ENCODE results near the gene LBP.
"Not testable (repeated sequence)": the region's sequence is repeated elsewhere in the genome, so short reads cannot be mapped to it uniquely, and the experiment has no call there.

LBP gene, protein sequence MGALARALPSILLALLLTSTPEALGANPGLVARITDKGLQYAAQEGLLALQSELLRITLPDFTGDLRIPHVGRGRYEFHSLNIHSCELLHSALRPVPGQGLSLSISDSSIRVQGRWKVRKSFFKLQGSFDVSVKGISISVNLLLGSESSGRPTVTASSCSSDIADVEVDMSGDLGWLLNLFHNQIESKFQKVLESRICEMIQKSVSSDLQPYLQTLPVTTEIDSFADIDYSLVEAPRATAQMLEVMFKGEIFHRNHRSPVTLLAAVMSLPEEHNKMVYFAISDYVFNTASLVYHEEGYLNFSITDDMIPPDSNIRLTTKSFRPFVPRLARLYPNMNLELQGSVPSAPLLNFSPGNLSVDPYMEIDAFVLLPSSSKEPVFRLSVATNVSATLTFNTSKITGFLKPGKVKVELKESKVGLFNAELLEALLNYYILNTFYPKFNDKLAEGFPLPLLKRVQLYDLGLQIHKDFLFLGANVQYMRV

DNA sequence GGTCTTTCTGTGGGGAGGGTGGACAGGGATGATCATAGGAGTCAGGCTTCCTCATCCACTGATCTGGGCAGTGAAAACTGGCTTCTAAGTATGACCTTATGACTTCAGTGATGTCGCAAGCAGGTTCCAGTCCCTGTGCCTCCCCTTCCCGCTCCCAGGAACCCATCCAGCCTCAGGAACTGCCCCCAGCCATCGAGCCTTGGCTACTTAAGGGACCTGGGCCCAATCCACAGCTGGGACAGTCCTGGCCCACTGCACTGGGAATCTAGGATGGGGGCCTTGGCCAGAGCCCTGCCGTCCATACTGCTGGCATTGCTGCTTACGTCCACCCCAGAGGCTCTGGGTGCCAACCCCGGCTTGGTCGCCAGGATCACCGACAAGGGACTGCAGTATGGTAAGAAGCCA is at the start of gene LBP:
Gene LBP (plus strand): TSS at position 236 of the 405 bp plus-strand sequence. CDS start 35 bp downstream, at position 271.
- no peak for DNase-seq

DNA sequence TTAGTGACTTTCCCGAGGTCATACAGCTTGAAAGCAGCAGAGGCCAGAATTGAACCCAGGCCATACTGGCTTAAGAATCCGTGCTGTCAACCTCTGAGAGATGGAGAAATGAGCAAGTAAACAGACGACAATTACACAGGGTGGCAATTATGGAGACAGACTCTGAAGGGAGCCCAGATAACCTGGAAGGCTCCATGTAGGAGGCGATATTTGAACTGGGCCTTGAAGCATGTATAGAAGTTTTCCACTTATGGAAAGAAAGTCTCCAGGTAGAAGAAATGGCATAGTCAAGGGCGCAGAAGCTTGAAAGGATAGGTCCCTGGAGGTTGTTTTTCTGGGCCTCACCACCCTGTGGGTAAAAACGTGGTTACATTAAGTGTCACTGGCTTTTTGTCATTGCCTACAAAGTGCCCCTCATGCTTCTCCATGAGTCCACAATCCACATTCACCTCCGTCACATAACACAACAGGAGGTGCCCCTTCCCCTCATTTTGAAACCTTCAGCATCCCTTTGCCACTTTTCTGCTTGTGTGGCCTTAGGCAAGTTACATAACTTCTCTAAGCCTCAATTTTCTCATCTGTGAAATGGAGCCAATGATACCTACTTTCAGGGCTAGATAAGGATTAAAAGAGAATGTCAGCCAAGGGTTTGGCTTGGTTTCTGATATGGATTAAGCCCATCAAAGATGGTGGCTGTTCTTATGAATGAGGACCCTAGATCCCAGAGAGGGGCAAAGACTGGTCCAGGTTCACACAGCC is 48.2 kb upstream of the LBP start:
- DNase-seq = no peak

DNA sequence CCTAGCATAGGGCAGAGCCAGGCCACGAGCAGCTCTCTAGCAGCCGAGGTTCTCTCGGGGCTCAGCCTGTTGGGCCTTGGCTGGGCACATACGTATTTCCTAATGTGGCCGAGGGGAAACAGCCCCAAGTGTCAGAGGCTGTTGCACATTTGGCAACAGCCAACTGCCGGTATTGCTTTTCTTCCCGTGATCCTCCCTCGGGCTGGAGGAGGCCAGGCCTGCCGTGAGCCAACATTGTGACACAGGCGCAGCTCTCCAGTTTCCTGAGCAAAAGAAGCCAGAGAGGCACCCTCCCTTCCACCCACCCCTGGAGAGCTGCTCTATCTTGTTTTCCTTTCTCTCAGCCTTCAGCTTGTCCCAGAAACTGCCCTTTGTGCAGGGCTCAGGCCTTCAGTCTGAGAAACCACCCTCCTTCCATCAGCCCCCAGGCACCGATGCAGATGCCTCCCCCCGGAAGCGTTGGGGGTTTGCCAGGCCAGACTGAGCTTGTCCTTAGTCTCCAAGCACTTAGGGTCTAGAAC is 47.5 kb upstream of the LBP start:
- no peak for DNase-seq

DNA sequence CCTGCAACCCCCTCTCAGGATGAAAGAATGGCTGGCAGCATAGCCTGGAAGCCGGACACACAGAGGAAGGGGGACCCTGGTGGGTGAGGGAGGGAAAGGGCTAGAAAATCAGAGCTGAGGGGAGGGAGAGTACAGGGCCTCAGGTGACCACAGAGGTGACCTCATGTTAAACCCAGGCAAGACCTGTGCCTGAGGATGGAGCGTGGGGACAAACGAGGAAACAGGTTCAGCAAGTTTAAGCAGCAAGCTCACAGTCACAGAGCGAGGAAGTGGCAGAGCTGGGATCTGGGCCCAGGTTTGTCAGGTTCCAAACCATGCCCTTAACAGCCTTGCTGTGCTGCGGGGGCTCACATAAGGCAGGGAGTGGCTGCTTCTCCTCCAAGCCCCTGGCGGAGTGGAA is 46.3 kb upstream of the LBP start:
- no peak for DNase-seq

DNA sequence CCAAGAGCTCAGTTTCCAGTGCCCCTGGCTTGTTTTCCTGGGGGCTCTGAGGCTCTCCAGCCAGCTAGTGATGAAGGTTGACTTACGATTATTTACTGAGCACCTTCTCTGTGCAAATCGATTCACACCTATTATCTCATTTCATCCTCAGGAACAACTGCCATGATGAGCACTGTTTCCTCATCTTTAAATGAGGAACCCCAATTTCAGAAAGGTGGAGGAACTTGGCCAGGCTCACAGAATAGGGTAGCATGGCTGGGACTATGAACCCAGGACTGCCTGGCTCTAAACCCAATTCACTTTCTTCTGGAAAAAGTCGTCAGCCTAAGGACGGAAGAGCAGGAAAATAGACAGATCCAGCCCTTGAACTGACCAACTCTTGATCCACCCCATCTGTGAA is 45.8 kb upstream of the LBP start:
- no peak for DNase-seq

DNA sequence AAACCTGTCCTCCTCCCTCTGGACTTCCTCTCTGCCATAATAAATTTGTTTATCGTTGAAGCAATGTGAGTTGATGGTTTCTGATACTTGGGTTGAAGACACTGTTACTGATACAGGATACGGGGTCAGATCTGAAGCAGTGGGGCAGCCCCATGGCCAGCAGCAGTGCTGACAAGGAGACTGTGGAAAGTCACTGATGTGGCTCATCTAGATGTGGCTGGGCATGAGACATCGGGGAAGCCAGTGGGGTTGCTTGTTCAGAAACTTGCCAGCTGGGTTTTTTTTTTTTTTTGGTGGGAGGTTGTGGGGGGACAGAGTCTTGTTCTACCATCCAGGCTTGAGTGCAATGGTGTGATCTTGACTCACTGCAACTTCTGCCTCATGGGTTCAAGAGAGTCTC is 45.0 kb upstream of the LBP start:
- DNase-seq = no peak

DNA sequence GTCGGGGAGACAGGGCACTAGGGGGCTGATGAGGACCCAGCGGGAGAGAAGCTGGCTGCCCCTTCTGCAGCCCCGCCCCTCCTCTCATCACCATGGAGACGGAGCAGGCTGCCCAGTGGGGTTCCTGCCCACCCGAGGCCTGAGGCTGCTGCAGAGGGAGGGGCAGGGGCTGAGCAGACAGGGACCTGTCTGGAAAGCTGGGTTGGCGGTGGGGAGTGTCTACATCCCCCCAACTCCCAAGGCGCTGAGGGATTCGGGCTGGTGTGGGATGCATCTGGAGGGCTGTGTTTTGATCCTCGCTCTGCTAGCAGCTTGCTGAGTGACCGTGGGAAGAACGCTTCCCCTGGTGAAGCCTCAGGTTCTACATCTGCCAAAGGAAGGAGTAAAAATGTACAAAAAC is 43.5 kb upstream of the LBP start:
- no peak for DNase-seq

DNA sequence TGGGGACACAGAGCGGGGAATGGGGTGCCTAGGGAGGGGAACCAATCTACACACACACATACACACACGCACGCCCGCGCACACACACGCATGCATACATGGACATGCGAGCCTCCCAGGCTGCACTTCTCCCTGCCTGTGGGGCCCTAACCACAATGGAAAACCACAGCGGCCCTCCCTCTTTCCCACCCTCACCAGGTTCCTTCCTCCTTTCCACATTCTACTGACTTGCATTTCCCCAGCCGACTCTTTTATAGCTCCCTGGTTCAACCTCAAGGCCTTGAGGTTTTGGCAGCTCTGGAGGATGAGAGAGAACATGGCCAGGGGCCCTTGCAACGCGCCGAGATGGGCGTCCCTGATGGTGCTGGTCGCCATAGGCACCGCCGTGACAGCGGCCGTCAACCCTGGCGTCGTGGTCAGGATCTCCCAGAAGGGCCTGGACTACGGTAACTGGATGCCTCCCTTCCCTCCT is 42.3 kb upstream of the LBP start, which contains the start of gene BPI:
Gene BPI (plus strand): TSS at position 249 of the 472 bp plus-strand sequence. CDS start 68 bp downstream, at position 317.
- DNase-seq = no peak

DNA sequence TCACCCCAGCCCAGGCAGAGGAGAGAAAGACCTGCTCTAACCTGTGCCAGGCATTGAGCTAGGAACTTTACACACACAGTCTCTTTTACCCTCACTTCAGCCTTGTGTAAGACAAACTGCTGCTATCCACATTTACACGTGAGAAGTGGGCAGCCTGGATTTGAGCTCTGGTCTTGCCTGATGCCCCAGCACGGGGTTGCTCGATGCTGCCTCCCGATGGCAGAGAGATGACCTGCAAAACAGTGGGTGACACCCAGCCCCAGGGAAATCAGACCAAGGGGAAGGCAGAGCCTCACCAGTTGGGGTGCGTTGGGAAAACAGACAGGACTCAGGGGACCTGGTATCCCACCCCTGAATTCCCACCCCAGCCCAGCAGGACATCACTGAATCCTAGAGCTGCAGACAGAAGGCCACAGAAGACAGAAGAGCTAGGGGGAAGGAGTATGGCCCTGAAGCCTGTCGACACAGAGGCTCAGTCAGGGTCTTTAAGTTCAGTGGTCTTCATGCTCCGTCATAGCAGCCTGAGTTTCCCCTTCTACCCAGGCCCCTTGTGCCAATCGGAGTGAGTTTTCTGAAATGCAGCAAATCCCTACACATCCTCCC is 41.3 kb upstream of the LBP start:
- DNase-seq = no peak

DNA sequence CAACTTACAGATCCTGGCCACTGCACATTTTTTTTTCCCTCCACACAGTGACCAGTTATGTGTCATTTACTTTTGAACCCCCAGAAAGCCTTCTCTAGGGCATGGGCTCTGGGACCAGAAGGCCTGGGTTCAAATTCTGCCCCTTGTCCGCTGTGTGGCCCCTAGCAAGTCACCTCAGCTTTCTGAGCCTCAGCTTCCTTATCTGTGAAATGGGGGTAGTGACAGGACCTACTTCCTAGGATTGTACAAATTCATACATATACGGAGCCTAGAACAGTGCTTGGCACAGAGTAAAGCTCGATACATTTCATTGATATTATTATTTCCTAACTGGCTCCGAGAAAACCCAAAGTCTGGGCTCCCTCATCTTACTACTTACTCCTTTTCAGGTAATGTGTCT is 40.7 kb upstream of the LBP start:
- no peak for DNase-seq

DNA sequence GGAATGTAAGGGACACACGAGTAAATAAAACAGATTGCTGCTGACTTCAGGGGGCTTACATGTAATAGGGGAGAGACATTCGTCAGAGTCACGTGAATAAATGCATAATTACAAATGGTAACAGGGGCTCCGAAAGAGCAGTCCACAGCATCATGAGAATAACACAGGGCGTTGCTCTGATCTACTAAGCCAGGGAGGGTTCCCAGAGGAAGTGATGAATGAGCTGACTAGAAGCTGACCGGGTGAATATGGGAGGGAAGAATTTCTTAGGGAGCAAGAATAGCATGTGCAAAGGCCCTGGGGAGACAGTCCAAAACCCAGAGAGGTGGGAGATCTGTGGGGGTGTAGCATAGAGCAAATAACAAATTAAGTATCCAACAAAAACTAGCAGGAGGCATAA is 39.9 kb upstream of the LBP start:
- no peak for DNase-seq

DNA sequence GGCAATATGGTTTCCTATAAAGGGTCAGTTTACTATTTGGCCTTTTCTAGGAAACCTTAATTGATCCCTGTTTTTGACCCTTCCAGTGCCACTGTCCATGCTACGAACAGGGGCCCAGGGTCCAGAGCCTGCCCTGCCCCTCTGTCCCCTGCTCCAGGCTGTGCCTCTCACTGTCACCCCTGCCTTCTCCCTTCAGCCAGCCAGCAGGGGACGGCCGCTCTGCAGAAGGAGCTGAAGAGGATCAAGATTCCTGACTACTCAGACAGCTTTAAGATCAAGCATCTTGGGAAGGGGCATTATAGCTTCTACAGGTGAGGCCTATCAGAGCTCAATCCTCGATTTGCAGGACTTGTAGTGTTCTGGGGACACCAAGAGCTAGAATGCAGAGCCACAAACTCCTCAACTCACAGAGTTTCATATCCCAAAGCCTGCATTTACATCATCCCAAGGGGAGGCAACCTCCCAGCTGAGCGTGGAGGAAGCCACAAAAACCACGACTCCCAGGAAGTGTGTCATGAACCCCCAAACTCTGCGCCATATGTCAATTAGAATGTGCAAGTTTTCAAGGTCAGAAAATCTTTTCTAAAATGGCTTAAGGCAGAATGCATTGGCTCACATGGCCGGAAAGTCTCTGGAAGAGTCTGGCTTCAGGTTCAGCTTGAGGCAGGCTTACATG is 38.8 kb upstream of the LBP start:
- DNase-seq = no peak

DNA sequence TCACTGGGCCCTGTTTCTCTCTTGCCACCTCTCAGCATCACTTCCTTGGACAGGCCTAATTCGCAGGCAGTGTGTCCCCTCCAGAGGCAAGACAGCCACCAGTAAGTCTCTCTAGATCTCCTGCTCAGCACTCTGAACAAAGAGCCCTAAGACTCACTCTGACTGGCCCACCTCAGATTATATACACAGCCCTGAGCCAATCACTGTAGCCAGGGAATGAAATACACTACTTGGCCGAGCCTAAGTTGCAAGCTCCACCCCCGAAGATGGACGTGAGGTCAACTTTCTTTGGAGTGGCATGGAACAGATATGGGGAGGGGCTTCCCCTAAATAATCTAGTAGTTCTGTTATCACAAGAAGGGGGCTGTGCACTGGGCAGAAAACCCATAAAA is 38.2 kb upstream of the LBP start:
- DNase-seq = no peak

DNA sequence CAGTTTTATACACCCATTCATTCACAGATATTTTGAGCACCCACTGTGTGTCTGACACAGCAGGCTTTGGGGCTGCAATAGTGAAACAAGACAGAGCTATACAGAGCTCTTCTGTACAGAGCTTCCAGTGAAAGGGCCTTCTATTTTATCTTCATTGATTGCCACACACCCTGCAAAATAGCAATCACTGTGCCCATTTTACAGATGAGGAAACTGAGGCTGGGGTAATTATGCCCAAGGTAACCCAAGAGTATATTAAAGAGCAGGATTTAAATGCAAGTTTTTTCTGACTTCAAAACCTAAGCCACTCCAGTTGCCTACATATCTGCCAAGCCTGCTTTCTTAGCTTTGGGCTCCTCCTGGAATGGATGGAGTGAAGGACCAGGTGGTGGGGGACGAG is 37.8 kb upstream of the LBP start:
- no peak for DNase-seq

DNA sequence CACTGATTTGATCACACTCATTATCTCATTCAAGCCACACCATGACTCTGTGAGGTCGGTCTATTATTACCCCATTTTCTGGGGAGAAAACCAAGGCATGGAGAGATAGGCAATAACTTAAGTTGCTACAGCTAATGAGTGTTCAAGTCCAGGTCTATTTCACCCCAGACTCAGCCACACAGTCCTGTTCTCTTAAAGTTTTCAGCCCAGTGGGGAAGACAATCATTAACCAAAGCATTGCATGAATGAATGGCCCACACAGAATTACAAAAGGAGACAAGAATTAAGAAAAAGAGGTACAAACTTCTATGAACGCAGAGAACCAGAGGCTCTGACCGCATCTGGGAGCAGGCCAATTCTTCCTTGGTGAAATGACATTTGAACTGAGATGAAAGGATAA is 35.2 kb upstream of the LBP start:
- no peak for DNase-seq

DNA sequence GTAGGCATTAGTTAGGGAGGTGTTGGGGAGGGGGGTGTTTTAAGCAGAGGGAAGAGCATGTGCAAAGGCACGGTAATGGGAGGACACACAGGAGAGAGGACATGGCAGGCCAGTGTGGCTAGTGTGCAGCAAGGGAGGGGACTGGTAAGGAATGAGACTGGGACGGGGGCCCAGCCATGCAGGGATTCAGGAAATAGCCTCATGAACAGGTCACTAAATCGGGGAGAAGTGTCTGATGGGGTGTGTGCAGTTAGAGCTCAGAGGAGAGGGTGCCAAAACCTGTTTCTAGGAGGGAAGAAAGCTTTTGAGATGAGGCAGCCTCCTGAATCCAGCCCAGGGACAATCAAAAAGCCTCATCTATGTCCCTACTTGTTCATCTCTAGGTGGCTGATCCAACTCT is 34.8 kb upstream of the LBP start:
- no peak for DNase-seq

DNA sequence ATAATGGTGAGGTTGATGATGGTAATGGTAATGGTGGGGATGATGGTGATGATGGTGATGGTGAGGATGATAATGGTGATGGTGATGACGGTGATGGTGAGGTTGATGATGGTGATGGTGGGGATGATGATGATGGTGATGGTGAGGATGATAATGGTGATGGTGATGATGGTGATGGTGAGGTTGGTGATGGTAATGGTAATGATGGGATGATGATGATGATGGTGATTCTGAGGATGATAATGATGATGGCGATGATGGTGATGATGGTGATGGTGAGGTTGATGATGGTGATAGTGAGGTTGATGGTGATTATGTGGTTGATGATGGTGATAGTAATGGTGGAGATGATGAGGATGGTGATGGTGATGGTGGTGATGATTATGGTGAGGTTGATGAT is 32.6 kb upstream of the LBP start:
- DNase-seq = no peak

DNA sequence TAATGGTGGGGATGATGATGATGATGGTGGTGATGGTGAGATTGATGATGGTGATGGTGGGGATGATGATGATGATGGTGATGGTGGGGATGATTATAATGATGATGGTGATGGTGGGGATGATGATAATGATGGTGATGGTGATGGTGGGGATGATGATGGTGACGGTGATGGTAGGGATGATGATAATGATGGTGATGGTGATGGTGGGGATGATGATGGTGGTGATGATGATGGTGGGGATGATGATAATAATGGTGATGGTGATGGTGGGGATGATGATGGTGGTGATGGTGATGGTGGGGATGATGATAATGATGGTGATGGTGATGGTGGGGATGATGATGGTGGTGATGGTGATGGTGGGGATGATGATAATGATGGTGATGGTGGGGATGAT is 31.9 kb upstream of the LBP start:
- not testable (repeated sequence) for DNase-seq

DNA sequence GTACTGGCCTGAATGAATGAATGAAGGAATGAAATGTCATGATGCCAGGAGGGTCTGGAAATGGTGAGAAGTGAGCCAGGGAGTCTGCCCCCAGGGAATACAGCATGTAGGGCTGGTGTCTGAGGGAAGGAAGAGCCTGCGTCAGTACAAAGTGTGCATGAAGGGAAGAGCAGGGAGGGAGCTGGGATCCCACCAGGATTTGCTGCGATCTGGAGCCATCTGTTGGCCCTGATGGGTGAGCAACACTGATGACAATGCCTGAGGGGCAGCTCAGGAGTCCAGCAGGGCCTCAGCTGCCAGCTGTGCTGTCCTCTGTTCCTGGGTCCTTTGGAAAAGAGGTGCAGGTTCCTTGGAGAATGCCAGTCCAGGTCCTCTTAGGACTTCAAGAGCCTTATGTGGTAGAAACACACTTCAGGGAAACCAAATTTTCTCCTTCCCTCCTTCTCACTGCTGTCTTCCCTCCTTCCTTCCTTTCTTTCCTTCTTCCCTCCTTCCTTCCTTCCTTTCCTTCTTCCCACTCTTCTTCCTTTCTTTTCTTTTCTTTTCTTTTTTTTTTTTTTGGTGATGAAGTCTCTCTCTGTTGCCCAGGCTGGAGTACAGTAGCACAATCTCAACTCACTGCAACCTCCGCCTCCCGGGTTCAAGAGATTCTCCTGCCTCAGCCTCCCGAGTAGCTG is 30.9 kb upstream of the LBP start:
- no peak for DNase-seq

DNA sequence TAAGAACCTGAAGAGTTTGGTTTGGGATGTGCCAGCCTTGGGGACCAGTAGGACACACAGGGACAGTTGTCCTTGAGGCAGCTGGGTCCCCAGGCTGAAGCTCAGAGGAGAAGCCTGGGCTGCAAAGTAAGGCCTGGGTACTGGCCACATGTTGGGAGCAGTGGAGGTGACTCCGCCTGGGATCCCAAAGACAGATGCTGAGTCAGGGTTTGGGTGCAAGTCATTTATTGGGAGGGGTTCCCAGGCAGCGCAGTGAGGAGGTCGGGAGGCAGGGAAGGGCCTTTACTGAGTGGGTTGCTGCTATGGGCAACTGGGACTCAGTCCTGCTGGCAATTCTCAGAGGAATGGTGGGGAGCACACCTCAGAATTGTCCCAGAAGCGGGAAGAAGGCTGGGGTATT is 29.9 kb upstream of the LBP start:
- DNase-seq = no peak

DNA sequence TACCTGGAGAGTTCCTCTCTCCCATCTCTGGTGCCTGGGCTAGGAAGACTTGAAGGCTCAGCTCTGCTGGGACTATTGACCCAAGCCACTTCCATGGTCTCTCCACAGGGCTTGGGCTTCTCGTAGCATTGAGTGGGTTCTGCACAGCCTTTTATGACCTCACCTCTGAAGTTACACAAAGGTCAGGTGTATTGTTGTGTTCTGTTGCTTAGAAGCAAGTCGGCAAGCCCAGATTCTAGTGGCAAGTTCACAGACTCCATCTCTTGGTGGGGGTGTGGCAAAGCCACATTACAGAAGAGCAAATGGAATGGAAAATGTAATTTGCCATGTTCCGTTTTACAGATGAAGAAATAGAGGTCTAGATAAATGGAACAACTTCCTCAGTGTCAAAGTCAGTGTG is 28.9 kb upstream of the LBP start:
- no peak for DNase-seq

DNA sequence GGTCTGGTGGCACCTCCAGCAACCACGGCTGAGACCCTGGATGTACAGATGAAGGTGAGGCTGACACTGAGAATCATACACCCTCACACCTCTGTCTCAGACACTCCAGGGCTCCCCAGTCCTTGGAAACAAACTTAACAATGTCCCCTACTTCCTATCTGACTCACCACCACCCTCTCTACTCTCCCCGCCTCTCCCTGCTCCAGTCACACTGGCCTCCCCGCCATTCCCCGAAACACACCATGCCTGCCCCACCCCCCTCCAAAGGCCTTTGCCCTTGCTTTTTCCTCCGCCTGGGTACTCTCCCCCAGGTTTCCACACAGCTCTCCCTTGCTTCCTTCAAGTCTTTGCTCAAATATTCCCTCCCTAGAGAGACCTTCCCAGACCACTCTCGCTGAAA is 26.1 kb upstream of the LBP start:
- DNase-seq = no peak
